ENCODE data around the gene MYO15A. TPM values are rescaled to one million over a fixed set of nuclear protein-coding genes. Genes with fewer than 3 reads are reported as not detected.

The MYO15A gene
- total and polyA plus RNA-seq, 2 experiments from 2014 or later, result 1.0 to 2.2 TPM

GRCh38 chr17:18187821-18188761 is 79.5 kb downstream of the MYO15A start:
- peaks cover 32% of the 10 kb centered on the region for H3K4me1 ChIP-seq (ENCODE audit: insufficient read depth)
- H3K27ac Mint-ChIP-seq, result no peak overlapping the region; the same call in 1 of the 2 replicates

More at GRCh38 chr17:18187821-18188761, 79.5 kb downstream of the MYO15A start:
- H3K9me2 ChIP-seq (ENCODE audit: insufficient read depth), result no peaks in the 10 kb centered on the region
- Mint-ChIP-seq H3K9me3 (no peaks in the 10 kb centered on the region), H3K4me1 (peaks cover 41% of the 10 kb centered on the region), H3K4me3 (peak overlapping the region; percentile 94; the same call in 1 of the 3 replicates), H3K27me3 (ENCODE audit: insufficient read depth, low read depth, poor library complexity) (peaks cover 14% of the 10 kb centered on the region), H3K36me3 (ENCODE audit: low read depth) (peaks cover 43% of the 10 kb centered on the region)
- no peak for ATAC-seq
- no peak for TF ChIP-seq NANOG (IDR thresholded peaks at IDR 0.05; ENCODE audit: borderline replicate concordance)
- no peak for TF ChIP-seq ZNF114 (CRISPR knock-in tag; IDR thresholded peaks at IDR 0.05)
- no peak for TF ChIP-seq CREB1 (CRISPR knock-in tag; IDR thresholded peaks at IDR 0.05; ENCODE audit: low read depth)
- no peak for TF ChIP-seq POLR2AphosphoS5 (IDR thresholded peaks at IDR 0.05; ENCODE audit: low read depth)
- TF ChIP-seq, protein P1, sequence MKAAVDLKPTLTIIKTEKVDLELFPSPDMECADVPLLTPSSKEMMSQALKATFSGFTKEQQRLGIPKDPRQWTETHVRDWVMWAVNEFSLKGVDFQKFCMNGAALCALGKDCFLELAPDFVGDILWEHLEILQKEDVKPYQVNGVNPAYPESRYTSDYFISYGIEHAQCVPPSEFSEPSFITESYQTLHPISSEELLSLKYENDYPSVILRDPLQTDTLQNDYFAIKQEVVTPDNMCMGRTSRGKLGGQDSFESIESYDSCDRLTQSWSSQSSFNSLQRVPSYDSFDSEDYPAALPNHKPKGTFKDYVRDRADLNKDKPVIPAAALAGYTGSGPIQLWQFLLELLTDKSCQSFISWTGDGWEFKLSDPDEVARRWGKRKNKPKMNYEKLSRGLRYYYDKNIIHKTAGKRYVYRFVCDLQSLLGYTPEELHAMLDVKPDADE (IDR thresholded peaks at IDR 0.05), result no peak
- TF ChIP-seq EZH2 (IDR thresholded peaks at IDR 0.05; ENCODE audit: low read depth, unreplicated experiment), result no peak
- no peak for TF ChIP-seq ZNF331 (CRISPR knock-in tag; IDR thresholded peaks at IDR 0.05; ENCODE audit: low read depth)
- TF ChIP-seq STAT1 (IDR thresholded peaks at IDR 0.05; ENCODE audit: unreplicated experiment), result no peak
- TF ChIP-seq JUNB (IDR thresholded peaks at IDR 0.05; ENCODE audit: unreplicated experiment), result no peak
- TF ChIP-seq, protein P2, sequence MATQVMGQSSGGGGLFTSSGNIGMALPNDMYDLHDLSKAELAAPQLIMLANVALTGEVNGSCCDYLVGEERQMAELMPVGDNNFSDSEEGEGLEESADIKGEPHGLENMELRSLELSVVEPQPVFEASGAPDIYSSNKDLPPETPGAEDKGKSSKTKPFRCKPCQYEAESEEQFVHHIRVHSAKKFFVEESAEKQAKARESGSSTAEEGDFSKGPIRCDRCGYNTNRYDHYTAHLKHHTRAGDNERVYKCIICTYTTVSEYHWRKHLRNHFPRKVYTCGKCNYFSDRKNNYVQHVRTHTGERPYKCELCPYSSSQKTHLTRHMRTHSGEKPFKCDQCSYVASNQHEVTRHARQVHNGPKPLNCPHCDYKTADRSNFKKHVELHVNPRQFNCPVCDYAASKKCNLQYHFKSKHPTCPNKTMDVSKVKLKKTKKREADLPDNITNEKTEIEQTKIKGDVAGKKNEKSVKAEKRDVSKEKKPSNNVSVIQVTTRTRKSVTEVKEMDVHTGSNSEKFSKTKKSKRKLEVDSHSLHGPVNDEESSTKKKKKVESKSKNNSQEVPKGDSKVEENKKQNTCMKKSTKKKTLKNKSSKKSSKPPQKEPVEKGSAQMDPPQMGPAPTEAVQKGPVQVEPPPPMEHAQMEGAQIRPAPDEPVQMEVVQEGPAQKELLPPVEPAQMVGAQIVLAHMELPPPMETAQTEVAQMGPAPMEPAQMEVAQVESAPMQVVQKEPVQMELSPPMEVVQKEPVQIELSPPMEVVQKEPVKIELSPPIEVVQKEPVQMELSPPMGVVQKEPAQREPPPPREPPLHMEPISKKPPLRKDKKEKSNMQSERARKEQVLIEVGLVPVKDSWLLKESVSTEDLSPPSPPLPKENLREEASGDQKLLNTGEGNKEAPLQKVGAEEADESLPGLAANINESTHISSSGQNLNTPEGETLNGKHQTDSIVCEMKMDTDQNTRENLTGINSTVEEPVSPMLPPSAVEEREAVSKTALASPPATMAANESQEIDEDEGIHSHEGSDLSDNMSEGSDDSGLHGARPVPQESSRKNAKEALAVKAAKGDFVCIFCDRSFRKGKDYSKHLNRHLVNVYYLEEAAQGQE (IDR thresholded peaks at IDR 0.05; ENCODE audit: unreplicated experiment), result no peak
- TF ChIP-seq, protein P3, sequence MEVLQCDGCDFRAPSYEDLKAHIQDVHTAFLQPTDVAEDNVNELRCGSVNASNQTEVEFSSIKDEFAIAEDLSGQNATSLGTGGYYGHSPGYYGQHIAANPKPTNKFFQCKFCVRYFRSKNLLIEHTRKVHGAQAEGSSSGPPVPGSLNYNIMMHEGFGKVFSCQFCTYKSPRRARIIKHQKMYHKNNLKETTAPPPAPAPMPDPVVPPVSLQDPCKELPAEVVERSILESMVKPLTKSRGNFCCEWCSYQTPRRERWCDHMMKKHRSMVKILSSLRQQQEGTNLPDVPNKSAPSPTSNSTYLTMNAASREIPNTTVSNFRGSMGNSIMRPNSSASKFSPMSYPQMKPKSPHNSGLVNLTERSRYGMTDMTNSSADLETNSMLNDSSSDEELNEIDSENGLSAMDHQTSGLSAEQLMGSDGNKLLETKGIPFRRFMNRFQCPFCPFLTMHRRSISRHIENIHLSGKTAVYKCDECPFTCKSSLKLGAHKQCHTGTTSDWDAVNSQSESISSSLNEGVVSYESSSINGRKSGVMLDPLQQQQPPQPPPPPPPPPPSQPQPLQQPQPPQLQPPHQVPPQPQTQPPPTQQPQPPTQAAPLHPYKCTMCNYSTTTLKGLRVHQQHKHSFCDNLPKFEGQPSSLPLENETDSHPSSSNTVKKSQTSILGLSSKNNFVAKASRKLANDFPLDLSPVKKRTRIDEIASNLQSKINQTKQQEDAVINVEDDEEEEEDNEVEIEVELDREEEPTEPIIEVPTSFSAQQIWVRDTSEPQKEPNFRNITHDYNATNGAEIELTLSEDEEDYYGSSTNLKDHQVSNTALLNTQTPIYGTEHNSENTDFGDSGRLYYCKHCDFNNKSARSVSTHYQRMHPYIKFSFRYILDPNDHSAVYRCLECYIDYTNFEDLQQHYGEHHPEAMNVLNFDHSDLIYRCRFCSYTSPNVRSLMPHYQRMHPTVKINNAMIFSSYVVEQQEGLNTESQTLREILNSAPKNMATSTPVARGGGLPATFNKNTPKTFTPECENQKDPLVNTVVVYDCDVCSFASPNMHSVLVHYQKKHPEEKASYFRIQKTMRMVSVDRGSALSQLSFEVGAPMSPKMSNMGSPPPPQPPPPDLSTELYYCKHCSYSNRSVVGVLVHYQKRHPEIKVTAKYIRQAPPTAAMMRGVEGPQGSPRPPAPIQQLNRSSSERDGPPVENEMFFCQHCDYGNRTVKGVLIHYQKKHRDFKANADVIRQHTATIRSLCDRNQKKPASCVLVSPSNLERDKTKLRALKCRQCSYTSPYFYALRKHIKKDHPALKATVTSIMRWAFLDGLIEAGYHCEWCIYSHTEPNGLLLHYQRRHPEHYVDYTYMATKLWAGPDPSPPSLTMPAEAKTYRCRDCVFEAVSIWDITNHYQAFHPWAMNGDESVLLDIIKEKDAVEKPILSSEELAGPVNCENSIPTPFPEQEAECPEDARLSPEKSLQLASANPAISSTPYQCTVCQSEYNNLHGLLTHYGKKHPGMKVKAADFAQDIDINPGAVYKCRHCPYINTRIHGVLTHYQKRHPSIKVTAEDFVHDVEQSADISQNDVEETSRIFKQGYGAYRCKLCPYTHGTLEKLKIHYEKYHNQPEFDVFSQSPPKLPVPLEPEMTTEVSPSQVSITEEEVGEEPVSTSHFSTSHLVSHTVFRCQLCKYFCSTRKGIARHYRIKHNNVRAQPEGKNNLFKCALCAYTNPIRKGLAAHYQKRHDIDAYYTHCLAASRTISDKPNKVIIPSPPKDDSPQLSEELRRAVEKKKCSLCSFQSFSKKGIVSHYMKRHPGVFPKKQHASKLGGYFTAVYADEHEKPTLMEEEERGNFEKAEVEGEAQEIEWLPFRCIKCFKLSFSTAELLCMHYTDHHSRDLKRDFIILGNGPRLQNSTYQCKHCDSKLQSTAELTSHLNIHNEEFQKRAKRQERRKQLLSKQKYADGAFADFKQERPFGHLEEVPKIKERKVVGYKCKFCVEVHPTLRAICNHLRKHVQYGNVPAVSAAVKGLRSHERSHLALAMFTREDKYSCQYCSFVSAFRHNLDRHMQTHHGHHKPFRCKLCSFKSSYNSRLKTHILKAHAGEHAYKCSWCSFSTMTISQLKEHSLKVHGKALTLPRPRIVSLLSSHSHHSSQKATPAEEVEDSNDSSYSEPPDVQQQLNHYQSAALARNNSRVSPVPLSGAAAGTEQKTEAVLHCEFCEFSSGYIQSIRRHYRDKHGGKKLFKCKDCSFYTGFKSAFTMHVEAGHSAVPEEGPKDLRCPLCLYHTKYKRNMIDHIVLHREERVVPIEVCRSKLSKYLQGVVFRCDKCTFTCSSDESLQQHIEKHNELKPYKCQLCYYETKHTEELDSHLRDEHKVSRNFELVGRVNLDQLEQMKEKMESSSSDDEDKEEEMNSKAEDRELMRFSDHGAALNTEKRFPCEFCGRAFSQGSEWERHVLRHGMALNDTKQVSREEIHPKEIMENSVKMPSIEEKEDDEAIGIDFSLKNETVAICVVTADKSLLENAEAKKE (CRISPR knock-in tag; IDR thresholded peaks at IDR 0.05), result no peak
- TF ChIP-seq CTCF (conservative IDR thresholded peaks at IDR 0.05; ENCODE audit: low read depth in 2 of 2), result no peak
- TF ChIP-seq EZH2phosphoT487 (IDR thresholded peaks at IDR 0.05; ENCODE audit: unreplicated experiment), result no peak
- H3K79me2 ChIP-seq (replicated peaks; ENCODE audit: insufficient read depth), result peaks cover 89% of the 10 kb centered on the region
- H3F3A ChIP-seq (replicated peaks; ENCODE audit: low read depth), result peaks cover 16% of the 10 kb centered on the region; the same call in 1 of the 2 replicates
- H4K20me1 ChIP-seq (replicated peaks; ENCODE audit: insufficient read depth), result peaks cover 73% of the 10 kb centered on the region
- peak overlapping the region; percentile 67; the same call in 1 of the 2 replicates for H3K4me3 ChIP-seq
- DNase-seq (ENCODE audit: low spot score), result no peak
- H3K4me2 ChIP-seq, result peak overlapping the region; percentile 100; the same call in 1 of the 2 replicates
- no peaks in the 10 kb centered on the region for H3K27me3 ChIP-seq (ENCODE audit: insufficient read depth)
- H3K27ac ChIP-seq (ENCODE audit: low read depth), result no peak overlapping the region
- H3K36me3 ChIP-seq (ENCODE audit: insufficient read depth), result peaks cover 7% of the 10 kb centered on the region; the same call in 1 of the 2 replicates
- no peak overlapping the region for H2AFZ ChIP-seq

All from GM23338 (cell line).